Forelimb muscle (tissue), 1 donor: ENCODE results near the gene ARF1. TPM values are rescaled to one million over a fixed set of nuclear protein-coding genes. Genes with fewer than 3 reads are reported as not detected.

Source experiments
- DNase-seq: peaks from one replicate; pipeline ENCODE4 v3.0.0-alpha.2; 2013; ENCODE audit warnings: low read depth
- polyA plus RNA-seq: library from polyadenylated mRNA; unstranded; fragments of 120-200 nt; gene quantifications from one replicate; pipeline ENCODE4 v1.2.1, GENCODE V29; 2013; ENCODE audit not compliant: insufficient read length

The ARF1 gene
- polyA plus RNA-seq, 1 donor, result 240 TPM

DNA sequence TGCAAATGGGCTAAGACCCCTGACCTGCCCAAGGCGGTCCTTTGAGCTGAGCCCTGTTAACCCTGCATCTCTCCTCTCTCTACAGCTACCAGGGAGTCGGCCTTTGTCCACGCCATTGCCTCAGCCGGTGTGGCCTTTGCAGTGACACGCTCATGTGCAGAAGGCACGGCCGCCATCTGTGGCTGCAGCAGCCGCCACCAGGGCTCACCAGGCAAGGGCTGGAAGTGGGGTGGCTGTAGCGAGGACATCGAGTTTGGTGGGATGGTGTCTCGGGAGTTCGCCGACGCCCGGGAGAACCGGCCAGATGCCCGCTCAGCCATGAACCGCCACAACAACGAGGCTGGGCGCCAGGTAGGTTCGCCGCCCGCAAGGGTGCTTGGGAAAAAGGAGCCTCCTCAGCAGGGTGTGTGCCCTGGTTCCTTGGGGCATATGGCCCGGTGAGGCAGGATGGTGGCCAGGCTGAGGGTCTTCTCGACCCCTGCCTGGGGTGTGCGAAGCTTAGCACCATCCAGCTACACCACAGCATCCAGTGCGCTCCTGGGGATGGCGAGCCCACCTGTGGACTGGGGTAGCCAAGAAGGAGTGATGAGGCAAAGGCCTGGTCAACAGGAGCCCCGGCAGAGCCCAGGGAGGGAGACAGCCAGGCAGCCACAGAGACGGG is 31.8 kb upstream of the ARF1 start:
- no peak for DNase-seq

GRCh38 chr1:228058172-228058948 is 24.1 kb upstream of the ARF1 start:
- no peak for DNase-seq

DNA sequence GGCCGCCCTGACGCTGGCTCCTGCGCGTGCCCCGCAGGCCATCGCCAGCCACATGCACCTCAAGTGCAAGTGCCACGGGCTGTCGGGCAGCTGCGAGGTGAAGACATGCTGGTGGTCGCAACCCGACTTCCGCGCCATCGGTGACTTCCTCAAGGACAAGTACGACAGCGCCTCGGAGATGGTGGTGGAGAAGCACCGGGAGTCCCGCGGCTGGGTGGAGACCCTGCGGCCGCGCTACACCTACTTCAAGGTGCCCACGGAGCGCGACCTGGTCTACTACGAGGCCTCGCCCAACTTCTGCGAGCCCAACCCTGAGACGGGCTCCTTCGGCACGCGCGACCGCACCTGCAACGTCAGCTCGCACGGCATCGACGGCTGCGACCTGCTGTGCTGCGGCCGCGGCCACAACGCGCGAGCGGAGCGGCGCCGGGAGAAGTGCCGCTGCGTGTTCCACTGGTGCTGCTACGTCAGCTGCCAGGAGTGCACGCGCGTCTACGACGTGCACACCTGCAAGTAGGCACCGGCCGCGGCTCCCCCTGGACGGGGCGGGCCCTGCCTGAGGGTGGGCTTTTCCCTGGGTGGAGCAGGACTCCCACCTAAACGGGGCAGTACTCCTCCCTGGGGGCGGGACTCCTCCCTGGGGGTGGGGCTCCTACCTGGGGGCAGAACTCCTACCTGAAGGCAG is 23.4 kb upstream of the ARF1 start:
- no peak for DNase-seq

DNA sequence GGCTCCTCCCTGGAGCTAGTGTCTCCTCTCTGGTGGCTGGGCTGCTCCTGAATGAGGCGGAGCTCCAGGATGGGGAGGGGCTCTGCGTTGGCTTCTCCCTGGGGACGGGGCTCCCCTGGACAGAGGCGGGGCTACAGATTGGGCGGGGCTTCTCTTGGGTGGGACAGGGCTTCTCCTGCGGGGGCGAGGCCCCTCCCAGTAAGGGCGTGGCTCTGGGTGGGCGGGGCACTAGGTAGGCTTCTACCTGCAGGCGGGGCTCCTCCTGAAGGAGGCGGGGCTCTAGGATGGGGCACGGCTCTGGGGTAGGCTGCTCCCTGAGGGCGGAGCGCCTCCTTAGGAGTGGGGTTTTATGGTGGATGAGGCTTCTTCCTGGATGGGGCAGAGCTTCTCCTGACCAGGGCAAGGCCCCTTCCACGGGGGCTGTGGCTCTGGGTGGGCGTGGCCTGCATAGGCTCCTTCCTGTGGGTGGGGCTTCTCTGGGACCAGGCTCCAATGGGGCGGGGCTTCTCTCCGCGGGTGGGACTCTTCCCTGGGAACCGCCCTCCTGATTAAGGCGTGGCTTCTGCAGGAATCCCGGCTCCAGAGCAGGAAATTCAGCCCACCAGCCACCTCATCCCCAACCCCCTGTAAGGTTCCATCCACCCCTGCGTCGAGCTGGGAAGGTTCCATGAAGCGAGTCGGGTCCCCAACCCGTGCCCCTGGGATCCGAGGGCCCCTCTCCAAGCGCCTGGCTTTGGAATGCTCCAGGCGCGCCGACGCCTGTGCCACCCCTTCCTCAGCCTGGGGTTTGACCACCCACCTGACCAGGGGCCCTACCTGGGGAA is 22.7 kb upstream of the ARF1 start:
- DNase-seq, result no peak

- DNase-seq, result no peak
These were observed 21.9 kb upstream of the ARF1 start for GRCh38 chr1:228060458-228061190.

- no peak for DNase-seq
These were observed 21.0 kb upstream of the ARF1 start for GRCh38 chr1:228061411-228062084.

GRCh38 chr1:228062085-228062791 is 20.3 kb upstream of the ARF1 start:
- no peak for DNase-seq

DNA sequence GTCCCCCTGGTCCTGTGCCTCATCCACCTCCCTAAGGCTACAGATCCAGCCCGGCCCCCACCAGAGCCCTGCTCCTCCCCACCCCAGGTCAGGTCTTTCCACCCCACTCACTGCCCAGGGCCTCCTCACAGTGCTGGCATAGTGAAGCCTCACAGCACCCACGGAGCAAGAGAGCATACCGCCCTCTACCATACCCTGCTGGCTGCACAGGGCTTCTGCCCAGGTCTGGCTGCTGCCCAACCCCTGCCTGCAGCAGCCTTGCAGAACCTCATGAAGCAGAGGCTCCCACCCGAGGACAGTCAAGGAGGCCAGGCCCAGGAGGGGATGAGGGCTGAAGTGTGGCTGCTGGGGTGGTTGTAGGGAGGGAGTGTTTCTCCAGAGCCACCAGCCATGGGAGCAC is 19.7 kb upstream of the ARF1 start:
- no peak for DNase-seq

GRCh38 chr1:228063251-228064191 is 19.0 kb upstream of the ARF1 start:
- no peak for DNase-seq

GRCh38 chr1:228064296-228064695 is 18.2 kb upstream of the ARF1 start:
- no peak for DNase-seq

DNA sequence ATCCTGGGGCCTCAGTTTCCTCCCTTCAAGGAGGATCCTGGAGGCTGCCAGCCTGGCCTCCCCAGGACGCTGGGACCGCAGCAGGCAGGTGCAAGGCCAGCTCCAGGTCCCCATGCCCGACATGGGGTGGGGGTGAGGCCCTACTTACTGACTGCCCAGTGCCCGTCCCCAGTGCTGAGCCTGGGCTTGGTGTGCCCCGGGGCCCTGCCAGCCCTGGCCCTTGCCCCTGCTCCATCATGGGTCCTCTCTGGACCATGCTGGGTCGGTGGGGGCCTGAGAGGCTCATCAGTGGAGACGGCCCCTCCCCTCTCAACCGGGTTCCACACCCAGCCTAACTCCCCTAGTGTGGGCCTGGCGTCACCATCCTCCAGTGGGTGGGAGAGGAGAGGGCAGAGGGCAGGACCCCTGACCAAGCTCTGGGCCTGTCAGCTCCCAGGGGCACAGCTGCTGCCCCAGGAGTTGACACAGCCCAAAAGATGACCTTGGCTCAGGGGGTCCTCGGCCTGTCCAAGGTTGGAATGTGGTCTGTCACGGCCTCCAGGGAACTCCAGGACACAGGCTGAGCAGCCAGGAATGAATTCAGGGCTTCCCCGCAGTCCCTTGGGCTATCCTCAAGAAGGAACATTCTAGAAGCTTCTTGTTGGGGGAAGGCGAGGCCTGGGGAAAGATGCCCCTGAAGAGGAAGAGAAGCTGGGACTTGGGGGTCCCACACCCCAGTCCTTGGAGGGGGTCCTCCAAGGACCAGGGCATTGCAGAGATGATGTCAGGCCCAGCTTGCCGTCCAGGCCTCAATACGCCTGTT is 17.6 kb upstream of the ARF1 start:
- DNase-seq, result no peak

GRCh38 chr1:228065543-228066347 is 16.8 kb upstream of the ARF1 start:
- DNase-seq, result no peak

- DNase-seq, result no peak
These were observed 16.1 kb upstream of the ARF1 start for GRCh38 chr1:228066416-228066815.

DNA sequence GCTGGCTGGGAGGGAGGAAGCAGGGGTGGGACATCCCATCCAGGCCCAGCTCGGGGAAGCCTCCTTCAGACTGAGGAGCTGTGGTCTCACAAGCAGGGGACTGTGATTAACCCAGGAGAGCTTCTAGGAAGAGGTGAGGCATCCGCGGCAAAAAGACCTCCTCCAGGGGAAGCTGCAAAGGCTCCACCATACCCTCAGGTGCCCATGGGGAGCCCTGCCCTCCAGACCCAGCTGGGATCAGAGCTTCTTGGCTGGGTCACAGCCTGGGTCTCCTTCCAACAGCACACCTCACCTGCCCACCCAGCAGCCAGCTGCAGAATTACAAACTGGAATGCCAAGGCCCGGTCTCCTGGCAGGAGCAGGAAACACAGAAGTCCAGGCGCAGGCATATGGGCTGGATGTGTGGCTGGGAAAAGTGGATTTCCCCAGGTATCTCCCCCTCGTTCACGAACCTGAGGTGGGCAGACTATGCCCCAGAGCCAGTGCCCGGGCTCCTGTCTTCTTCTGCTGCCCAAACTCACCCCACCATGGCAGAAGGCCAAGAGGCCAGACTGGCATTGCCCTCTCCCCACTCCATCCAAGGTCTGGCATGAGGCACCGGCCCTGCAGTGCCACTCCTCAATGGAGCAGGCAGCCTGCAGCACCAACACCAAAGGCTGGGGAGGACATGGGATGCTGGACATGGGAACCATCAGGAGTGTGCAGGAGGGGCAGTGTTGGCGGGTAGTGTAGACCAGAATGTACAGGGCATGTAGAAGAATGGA is 15.4 kb upstream of the ARF1 start:
- no peak for DNase-seq

GRCh38 chr1:228068359-228068758 is 14.1 kb upstream of the ARF1 start:
- no peak for DNase-seq

DNA sequence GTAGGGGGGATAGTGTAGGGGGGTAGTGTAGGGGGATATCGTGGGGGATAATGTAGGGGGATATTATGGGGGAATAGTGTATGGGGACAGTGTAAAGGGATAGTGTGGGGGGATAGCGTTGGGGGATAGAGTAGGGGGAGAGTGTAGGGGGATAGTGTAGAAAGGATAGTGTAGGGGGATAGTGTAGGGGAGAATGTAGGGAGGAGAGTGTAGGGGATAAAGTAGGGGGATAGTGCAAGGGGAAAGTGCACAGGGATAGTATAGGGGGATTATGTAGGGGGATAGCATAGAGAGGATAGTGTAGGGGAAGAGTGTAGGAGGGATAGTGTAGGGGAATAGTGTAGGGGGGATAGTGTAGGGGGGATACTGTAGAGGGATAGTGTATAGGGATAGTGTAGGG is 12.3 kb upstream of the ARF1 start:
- no peak for DNase-seq
